ENCODE data around the gene ELSPBP1.

DNA sequence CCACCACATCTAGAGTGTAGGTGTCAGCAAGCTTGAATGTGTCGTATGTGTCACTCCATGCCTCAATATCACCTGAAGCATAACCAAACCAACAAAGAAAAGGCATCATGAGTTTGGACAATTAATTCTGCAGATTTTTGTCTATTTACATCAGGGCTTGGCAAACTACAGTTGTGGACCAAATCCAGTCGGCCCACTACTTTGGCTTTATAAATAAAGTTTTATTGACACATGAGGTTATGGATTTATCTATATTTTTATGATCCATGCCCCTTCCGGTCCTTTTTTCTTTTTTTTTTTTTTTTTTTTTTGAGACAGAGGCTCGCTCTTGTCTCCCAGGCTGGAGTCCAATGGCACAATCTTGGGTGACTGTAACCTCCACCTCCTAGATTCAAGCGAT lies 58.6 kb downstream of the ELSPBP1 start:
- TF ChIP-seq, protein P1, sequence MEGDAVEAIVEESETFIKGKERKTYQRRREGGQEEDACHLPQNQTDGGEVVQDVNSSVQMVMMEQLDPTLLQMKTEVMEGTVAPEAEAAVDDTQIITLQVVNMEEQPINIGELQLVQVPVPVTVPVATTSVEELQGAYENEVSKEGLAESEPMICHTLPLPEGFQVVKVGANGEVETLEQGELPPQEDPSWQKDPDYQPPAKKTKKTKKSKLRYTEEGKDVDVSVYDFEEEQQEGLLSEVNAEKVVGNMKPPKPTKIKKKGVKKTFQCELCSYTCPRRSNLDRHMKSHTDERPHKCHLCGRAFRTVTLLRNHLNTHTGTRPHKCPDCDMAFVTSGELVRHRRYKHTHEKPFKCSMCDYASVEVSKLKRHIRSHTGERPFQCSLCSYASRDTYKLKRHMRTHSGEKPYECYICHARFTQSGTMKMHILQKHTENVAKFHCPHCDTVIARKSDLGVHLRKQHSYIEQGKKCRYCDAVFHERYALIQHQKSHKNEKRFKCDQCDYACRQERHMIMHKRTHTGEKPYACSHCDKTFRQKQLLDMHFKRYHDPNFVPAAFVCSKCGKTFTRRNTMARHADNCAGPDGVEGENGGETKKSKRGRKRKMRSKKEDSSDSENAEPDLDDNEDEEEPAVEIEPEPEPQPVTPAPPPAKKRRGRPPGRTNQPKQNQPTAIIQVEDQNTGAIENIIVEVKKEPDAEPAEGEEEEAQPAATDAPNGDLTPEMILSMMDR (IDR thresholded peaks at IDR 0.05) = no peak
- TF ChIP-seq POLR2A (IDR thresholded peaks at IDR 0.05) = no peak
